NCI-H526 (cell line): ENCODE measurements around the gene THEM4.
"Not testable (repeated sequence)": the region's sequence is repeated elsewhere in the genome, so short reads cannot be mapped to it uniquely, and the experiment has no call there.

ENCODE experiments used
- DNase-seq, 2 experiments: peaks; one replicate each; lab custom pipeline; 2025; lab: John Stamatoyannopoulos, UW

Gene THEM4

GRCh38 chr1:151893176-151893924, 16.0 kb downstream of the THEM4 start:
- DNase-seq, result no peak

GRCh38 chr1:151892190-151892589, 17.1 kb downstream of the THEM4 start:
- no peak for DNase-seq

GRCh38 chr1:151891512-151891911, 17.8 kb downstream of the THEM4 start:
- no peak for DNase-seq

GRCh38 chr1:151888972-151889570, 20.2 kb downstream of the THEM4 start:
- DNase-seq, result peak in 1 of 2 experiments; percentile 72

- no peak for DNase-seq
These were observed 22.3 kb downstream of the THEM4 start for GRCh38 chr1:151887028-151887427.

GRCh38 chr1:151885479-151885878, 23.8 kb downstream of the THEM4 start:
- no peak for DNase-seq

- not testable (repeated sequence) for DNase-seq
These were observed 24.4 kb downstream of the THEM4 start for GRCh38 chr1:151884879-151885278.

- DNase-seq, result not testable (repeated sequence)
These were observed 24.9 kb downstream of the THEM4 start for GRCh38 chr1:151884445-151884844.

- DNase-seq, result not testable (repeated sequence)
These were observed 25.4 kb downstream of the THEM4 start for GRCh38 chr1:151883898-151884297.

- not testable (repeated sequence) for DNase-seq
These were observed 26.4 kb downstream of the THEM4 start for GRCh38 chr1:151882918-151883317.

GRCh38 chr1:151882466-151882865, 26.8 kb downstream of the THEM4 start:
- no peak for DNase-seq

GRCh38 chr1:151881479-151881878, 27.8 kb downstream of the THEM4 start:
- peak in 1 of 2 experiments; percentile 16 for DNase-seq

GRCh38 chr1:151875419-151876097, 33.8 kb downstream of the THEM4 start:
- peak in 1 of 2 experiments; percentile 52 for DNase-seq

GRCh38 chr1:151872776-151873175, 36.5 kb downstream of the THEM4 start:
- not testable (repeated sequence) for DNase-seq

GRCh38 chr1:151871284-151872030, 37.9 kb downstream of the THEM4 start:
- DNase-seq, result no peak

GRCh38 chr1:151868486-151868885, 40.8 kb downstream of the THEM4 start:
- no peak for DNase-seq

- no peak for DNase-seq
These were observed 41.4 kb downstream of the THEM4 start for GRCh38 chr1:151867765-151868411.

- DNase-seq, result no peak
These were observed 42.0 kb downstream of the THEM4 start for GRCh38 chr1:151867321-151867720.

GRCh38 chr1:151864411-151864810, 44.9 kb downstream of the THEM4 start:
- DNase-seq, result no peak

- DNase-seq, result no peak
These were observed 46.7 kb downstream of the THEM4 start for GRCh38 chr1:151862604-151863003.

GRCh38 chr1:151860504-151861187, 48.7 kb downstream of the THEM4 start:
- no peak for DNase-seq
